Sciatic nerve (tissue), 2 donors: ENCODE measurements around the gene MEIS1. TPM values are rescaled to one million over a fixed set of nuclear protein-coding genes. Genes with fewer than 3 reads are reported as not detected.

Experiments
- ATAC-seq: fragments of 200-7000 bp; cut with Tn5 transposase; one replicate; pipeline ENCODE4 v1.9.1; 2020; ENCODE audit warnings: mild to moderate bottlenecking, moderate library complexity
- DNase-seq: peaks from one replicate; pipeline ENCODE4 v3.0.0-alpha.2; 2020; ENCODE audit warnings: low spot score
- intact Hi-C: fragments of 100-400 bp; cut with DNase I; formaldehyde crosslinking; loops from one replicate; pipeline ENCODE4 v1.14.2; 2022
- total RNA-seq: library from RNA; stranded (reverse); fragmentation: NEBNext Ultra II Directional; extraction: Animal tissue kit (Norgen Biotek cat#: 25700); gene quantifications from one replicate; pipeline ENCODE4 v1.2.1, GENCODE V29; 2021
- donor health status: DM: no; HTN: no; CAD: no.
- donor health status: DM: no; HTN: no; CAD: no.

Gene MEIS1
- total RNA-seq, 1 donor from 2014 or later, result 18.0 TPM

GRCh38 chr2:66523377-66523969 is 88.5 kb downstream of the MEIS1 start:
- DNase-seq (no peak), ATAC-seq (no peak)
- intact Hi-C loops, result no loop called here

- intact Hi-C loops, result no loop called here
- ATAC-seq, result no peak
- no peak for DNase-seq
Observed at GRCh38 chr2:66523990-66524389, 89.1 kb downstream of the MEIS1 start.

GRCh38 chr2:66525606-66526005 is 90.7 kb downstream of the MEIS1 start:
- ATAC-seq, result no peak
- intact Hi-C loops, result no loop called here
- DNase-seq, result no peak

- intact Hi-C loops, result no loop called here
- DNase-seq (no peak), ATAC-seq (no peak)
Observed at GRCh38 chr2:66526180-66526579, 91.3 kb downstream of the MEIS1 start.

GRCh38 chr2:66528974-66529724 is 94.2 kb downstream of the MEIS1 start:
- DNase-seq (no peak), ATAC-seq (no peak)
- intact Hi-C loops, result no loop called here

GRCh38 chr2:66530651-66531050 is 95.7 kb downstream of the MEIS1 start:
- intact Hi-C loops, result no loop called here
- ATAC-seq (no peak), DNase-seq (no peak)

- DNase-seq (no peak), ATAC-seq (no peak)
- intact Hi-C loops, result no loop called here
Observed at GRCh38 chr2:66531155-66531554, 96.2 kb downstream of the MEIS1 start.

GRCh38 chr2:66531567-66531966 is 96.6 kb downstream of the MEIS1 start:
- no peak for DNase-seq
- intact Hi-C loops, result no loop called here
- ATAC-seq, result no peak

- intact Hi-C loops, result no loop called here
- ATAC-seq, result no peak
- DNase-seq, result no peak
Observed at GRCh38 chr2:66532972-66533868, 98.3 kb downstream of the MEIS1 start.

- no peak for DNase-seq
- intact Hi-C loops, result no loop called here
- ATAC-seq, result no peak
Observed at GRCh38 chr2:66534461-66534860, 99.5 kb downstream of the MEIS1 start.

- intact Hi-C loops, result no loop called here
- no peak for DNase-seq
- ATAC-seq, result no peak
Observed at GRCh38 chr2:66535574-66536289, 100.8 kb downstream of the MEIS1 start.

- intact Hi-C loops, result no loop called here
- no peak for DNase-seq
- no peak for ATAC-seq
Observed at GRCh38 chr2:66536290-66536673, 101.4 kb downstream of the MEIS1 start.

- DNase-seq (no peak), ATAC-seq (no peak)
- intact Hi-C loops, result no loop called here
Observed at GRCh38 chr2:66536997-66537396, 102.1 kb downstream of the MEIS1 start.

- intact Hi-C loops, result no loop called here
- ATAC-seq (no peak), DNase-seq (no peak)
Observed at GRCh38 chr2:66538291-66538690, 103.4 kb downstream of the MEIS1 start.

- intact Hi-C loops, result no loop called here
- ATAC-seq, result no peak
- DNase-seq, result no peak
Observed at GRCh38 chr2:66539452-66539851, 104.5 kb downstream of the MEIS1 start.

GRCh38 chr2:66541646-66542045 is 106.7 kb downstream of the MEIS1 start:
- intact Hi-C loops, result no loop called here
- ATAC-seq (no peak), DNase-seq (no peak)

GRCh38 chr2:66543257-66543767 is 108.4 kb downstream of the MEIS1 start:
- ATAC-seq (no peak), DNase-seq (no peak)
- intact Hi-C loops, result no loop called here

- DNase-seq (no peak), ATAC-seq (no peak)
- intact Hi-C loops, result no loop called here
Observed at GRCh38 chr2:66544258-66544657, 109.3 kb downstream of the MEIS1 start.

- DNase-seq, result no peak
- intact Hi-C loops, result no loop called here
- ATAC-seq, result no peak
Observed at GRCh38 chr2:66545258-66545657, 110.3 kb downstream of the MEIS1 start.
